Choroid plexus epithelial cell (primary cell): Measurements from ENCODE around the gene MBNL3.

Experiments used
- DNase-seq: peaks from one replicate; pipeline ENCODE4 v3.0.0-alpha.2; 2010; ENCODE audit warnings: low read depth
- H3K4me3 ChIP-seq: 2 replicates; pipeline ENCODE4 v1.5.1; 2011; ENCODE audit warnings: low read depth, mild to moderate bottlenecking, control low read depth, low read length, moderate library complexity
- CTCF ChIP-seq: conservative IDR thresholded peaks from 2 replicates; pipeline ENCODE4 v1.5.1; 2011; ENCODE audit warnings: low read depth, mild to moderate bottlenecking, control low read depth, inconsistent platforms, low read length, moderate library complexity

The MBNL3 gene

GRCh38 chrX:132482632-132483031 lies 6.2 kb downstream of the MBNL3 start:
- no peak for TF ChIP-seq CTCF
- no peak for DNase-seq
- H3K4me3 ChIP-seq, result no peak overlapping the region

GRCh38 chrX:132481449-132481848 lies 7.4 kb downstream of the MBNL3 start:
- no peak overlapping the region for H3K4me3 ChIP-seq
- no peak for DNase-seq
- TF ChIP-seq CTCF, result no peak

GRCh38 chrX:132480581-132481203 lies 8.1 kb downstream of the MBNL3 start:
- DNase-seq, result peak; percentile 11
- no peak for TF ChIP-seq CTCF
- H3K4me3 ChIP-seq, result peak overlapping the region; percentile 18

- TF ChIP-seq CTCF, result no peak
- no peak for DNase-seq
- no peak overlapping the region for H3K4me3 ChIP-seq
These were observed 14.1 kb downstream of the MBNL3 start for GRCh38 chrX:132474544-132475248.

GRCh38 chrX:132472397-132472796 lies 16.4 kb downstream of the MBNL3 start:
- no peak for DNase-seq
- no peak for TF ChIP-seq CTCF
- H3K4me3 ChIP-seq, result no peak overlapping the region

GRCh38 chrX:132470831-132471230 lies 18.0 kb downstream of the MBNL3 start:
- no peak for DNase-seq
- no peak for TF ChIP-seq CTCF
- no peak overlapping the region for H3K4me3 ChIP-seq

GRCh38 chrX:132470179-132470578 lies 18.7 kb downstream of the MBNL3 start:
- DNase-seq, result no peak
- no peak overlapping the region for H3K4me3 ChIP-seq
- TF ChIP-seq CTCF, result no peak
